Activated CD4-positive, alpha-beta T cell treated with anti-CD3 and anti-CD28 coated beads, Interleukin-2, amount 50 U/mL, for 1 hour (primary cell): ENCODE data around the gene MMD.
A peak's percentile ranks its signal among the peaks of the same experiment; 100 is the strongest.
"Not testable (repeated sequence)": the region's sequence is repeated elsewhere in the genome, so short reads cannot be mapped to it uniquely, and the experiment has no call there.

Experiments
- DNase-seq: peaks from one replicate; pipeline ENCODE4 v3.0.0-alpha.2; 2020

The MMD gene

GRCh38 chr17:55390364-55390977 is 31.2 kb downstream of the MMD start:
- no peak for DNase-seq

GRCh38 chr17:55389715-55390114 is 31.9 kb downstream of the MMD start:
- DNase-seq, result not testable (repeated sequence)

- DNase-seq, result no peak
Observed at GRCh38 chr17:55388842-55389241, 32.8 kb downstream of the MMD start.

- DNase-seq, result no peak
Observed at GRCh38 chr17:55386796-55387332, 34.8 kb downstream of the MMD start.

- DNase-seq, result no peak
Observed at GRCh38 chr17:55384643-55385232, 36.9 kb downstream of the MMD start.

GRCh38 chr17:55383771-55384642 is 37.6 kb downstream of the MMD start:
- no peak for DNase-seq

- DNase-seq, result no peak
Observed at GRCh38 chr17:55381017-55381770, 40.4 kb downstream of the MMD start.

- DNase-seq, result no peak
Observed at GRCh38 chr17:55377671-55378275, 43.9 kb downstream of the MMD start.

GRCh38 chr17:55368706-55369105 is 52.9 kb downstream of the MMD start:
- DNase-seq, result no peak

GRCh38 chr17:55366020-55366481 is 55.6 kb downstream of the MMD start:
- DNase-seq, result no peak

- no peak for DNase-seq
Observed at GRCh38 chr17:55363033-55363432, 58.6 kb downstream of the MMD start.

- no peak for DNase-seq
Observed at GRCh38 chr17:55360971-55361370, 60.7 kb downstream of the MMD start.

GRCh38 chr17:55356434-55357328 is 65.0 kb downstream of the MMD start:
- DNase-seq, result peak; percentile 68

- DNase-seq, result no peak
Observed at GRCh38 chr17:55354941-55355340, 66.7 kb downstream of the MMD start.

GRCh38 chr17:55354010-55354409 is 67.6 kb downstream of the MMD start:
- no peak for DNase-seq

- DNase-seq, result no peak
Observed at GRCh38 chr17:55351226-55351625, 70.4 kb downstream of the MMD start.

GRCh38 chr17:55350825-55351205 is 70.8 kb downstream of the MMD start:
- DNase-seq, result no peak

- peak; percentile 21 for DNase-seq
Observed at GRCh38 chr17:55348749-55349354, 72.8 kb downstream of the MMD start.

- DNase-seq, result no peak
Observed at GRCh38 chr17:55347341-55347740, 74.3 kb downstream of the MMD start.

- DNase-seq, result no peak
Observed at GRCh38 chr17:55346658-55347057, 75.0 kb downstream of the MMD start.

GRCh38 chr17:55345132-55345531 is 76.5 kb downstream of the MMD start:
- no peak for DNase-seq
